HUES48 (cell line): ENCODE data around the gene AGPS.

Source experiments
- H3K27ac ChIP-seq: one replicate; pipeline ENCODE4 v1.7.0; 2013; ENCODE audit warnings: low read depth, low read length, inconsistent platforms
- H3K27me3 ChIP-seq: 2 replicates; pipeline ENCODE4 v1.6.1; 2013; ENCODE audit warnings: mild to moderate bottlenecking, low read length; ENCODE audit not compliant: control insufficient read depth, insufficient read depth
- H3K36me3 ChIP-seq: 2 replicates; pipeline ENCODE4 v1.6.1; 2013; ENCODE audit warnings: low read length; ENCODE audit not compliant: control insufficient read depth, insufficient read depth
- H3K4me1 ChIP-seq: 2 replicates; pipeline ENCODE4 v1.6.1; 2013; ENCODE audit warnings: mild to moderate bottlenecking, low read length; ENCODE audit not compliant: control insufficient read depth, insufficient read depth
- H3K4me3 ChIP-seq: 2 replicates; pipeline ENCODE4 v1.5.1; 2013; ENCODE audit warnings: mild to moderate bottlenecking, low read depth, low read length
- H3K9ac ChIP-seq: 2 replicates; pipeline ENCODE4 v1.6.1; 2013; ENCODE audit warnings: mild to moderate bottlenecking, low read depth, low read length, moderate library complexity
- H3K9me3 ChIP-seq: 2 replicates; pipeline ENCODE4 v1.6.1; 2013; ENCODE audit warnings: low read length; ENCODE audit not compliant: control insufficient read depth, insufficient read depth

The AGPS gene

DNA sequence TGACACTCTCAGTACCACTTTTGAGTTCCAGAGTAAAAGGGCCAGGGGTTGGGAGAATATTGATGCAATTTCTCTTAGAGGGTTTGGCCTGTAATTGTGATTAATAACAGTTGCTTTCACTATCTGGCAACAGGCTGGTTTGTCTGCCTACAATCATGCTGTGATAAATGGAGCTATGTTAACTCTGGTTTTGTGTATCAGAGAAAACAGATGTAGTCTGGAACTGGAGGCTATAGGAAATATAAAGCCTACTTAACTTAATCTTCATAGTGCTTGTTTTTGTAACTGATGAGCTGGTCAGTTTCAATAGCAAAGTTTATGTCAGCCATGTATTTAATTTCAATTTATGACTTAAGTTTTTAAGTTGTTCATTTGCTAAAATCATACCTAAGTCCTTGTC is 138.0 kb downstream of the AGPS start:
- Histone ChIP-seq H3K4me1 (peaks cover 38% of the 10 kb centered on the region), H3K9me3 (no peaks in the 10 kb centered on the region), H3K27ac (no peak overlapping the region), H3K36me3 (no peaks in the 10 kb centered on the region), H3K9ac (no peak overlapping the region), H3K27me3 (no peaks in the 10 kb centered on the region), H3K4me3 (no peak overlapping the region)

DNA sequence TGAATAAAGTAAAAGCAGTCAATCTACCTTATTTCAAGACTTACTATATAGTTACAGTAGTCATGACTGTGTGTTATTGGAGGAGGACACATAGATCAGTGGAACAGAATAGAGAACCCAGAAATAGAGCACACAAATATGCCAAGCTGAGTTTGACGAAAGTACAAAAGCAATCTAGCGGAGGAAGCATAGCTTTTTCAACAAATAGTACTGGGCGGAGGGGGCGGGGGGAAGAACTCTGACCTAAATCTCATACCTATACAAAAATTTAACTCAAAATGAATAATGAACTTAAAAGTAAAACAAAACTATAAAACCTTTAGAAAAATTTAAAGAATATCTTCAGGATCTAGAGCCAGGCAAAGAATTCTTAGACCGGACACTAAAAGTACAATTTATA is 139.1 kb downstream of the AGPS start:
- Histone ChIP-seq H3K4me1 (peaks cover 39% of the 10 kb centered on the region), H3K27ac (no peak overlapping the region), H3K4me3 (no peak overlapping the region), H3K27me3 (no peaks in the 10 kb centered on the region), H3K9ac (no peak overlapping the region), H3K9me3 (no peaks in the 10 kb centered on the region), H3K36me3 (no peaks in the 10 kb centered on the region)

DNA sequence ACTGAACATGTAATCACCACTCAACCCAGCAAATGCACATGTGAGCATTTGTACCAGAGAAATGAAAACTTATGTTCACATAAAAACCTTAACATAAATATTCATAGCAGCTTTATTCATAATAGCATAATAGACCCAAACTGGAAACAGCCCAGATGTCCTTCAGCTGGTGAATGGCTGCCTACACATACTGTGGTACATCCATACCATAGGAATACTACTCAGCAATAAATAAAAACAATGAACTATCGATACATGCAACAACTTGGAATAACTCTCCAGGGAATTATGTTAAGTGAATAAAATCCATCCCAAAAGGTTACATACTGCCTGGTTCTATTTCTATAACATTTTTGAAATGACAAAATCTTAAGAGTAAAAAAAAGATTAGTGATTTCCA is 140.0 kb downstream of the AGPS start:
- Histone ChIP-seq H3K4me1 (peaks cover 44% of the 10 kb centered on the region), H3K4me3 (no peak overlapping the region), H3K27me3 (no peaks in the 10 kb centered on the region), H3K9me3 (no peaks in the 10 kb centered on the region), H3K27ac (no peak overlapping the region), H3K9ac (no peak overlapping the region), H3K36me3 (no peaks in the 10 kb centered on the region)

DNA sequence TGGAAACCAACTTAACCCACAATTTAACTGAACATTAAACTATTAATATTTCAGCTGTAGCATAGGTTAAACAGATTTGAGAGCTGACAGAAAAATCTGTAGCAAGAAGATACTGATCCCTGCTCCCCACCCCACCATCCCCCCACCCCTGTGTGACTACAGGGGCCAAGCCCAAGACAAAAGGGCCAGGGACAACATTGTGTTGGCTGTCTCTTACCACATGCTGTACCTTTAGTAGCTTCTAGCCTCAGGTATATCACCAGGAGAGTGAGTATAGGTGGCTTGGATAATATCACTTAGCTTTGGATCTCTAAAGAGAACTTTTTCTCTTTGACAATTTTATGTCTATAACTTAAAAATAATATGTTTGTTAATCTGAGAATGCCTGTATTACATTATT is 140.7 kb downstream of the AGPS start:
- Histone ChIP-seq H3K27me3 (no peaks in the 10 kb centered on the region), H3K4me3 (no peak overlapping the region), H3K9ac (no peak overlapping the region), H3K36me3 (no peaks in the 10 kb centered on the region), H3K4me1 (peaks cover 44% of the 10 kb centered on the region), H3K27ac (no peak overlapping the region), H3K9me3 (no peaks in the 10 kb centered on the region)

DNA sequence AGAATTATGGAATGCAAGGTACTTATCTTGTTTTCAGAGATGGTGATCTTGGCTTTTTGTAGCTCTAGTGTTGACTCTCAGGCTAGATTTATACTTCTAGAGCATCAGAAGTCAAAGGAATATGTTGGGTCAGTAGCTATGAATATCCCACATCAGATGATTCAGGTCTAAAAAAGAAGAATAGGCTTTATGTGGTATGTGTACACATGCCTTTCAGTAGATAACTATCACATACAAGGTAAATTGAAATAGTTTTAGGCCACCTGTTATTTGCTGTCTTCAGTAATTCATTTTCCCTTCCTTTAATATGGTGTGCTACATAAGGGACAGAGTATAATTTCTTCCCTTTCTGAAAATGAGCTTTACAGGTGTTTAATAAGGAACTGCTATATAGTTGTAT is 142.4 kb downstream of the AGPS start:
- Histone ChIP-seq H3K4me1 (peaks cover 37% of the 10 kb centered on the region), H3K27ac (no peak overlapping the region), H3K9me3 (no peaks in the 10 kb centered on the region), H3K9ac (no peak overlapping the region), H3K27me3 (no peaks in the 10 kb centered on the region), H3K36me3 (peaks cover 3% of the 10 kb centered on the region; the same call in 1 of the 2 replicates), H3K4me3 (no peak overlapping the region)

DNA sequence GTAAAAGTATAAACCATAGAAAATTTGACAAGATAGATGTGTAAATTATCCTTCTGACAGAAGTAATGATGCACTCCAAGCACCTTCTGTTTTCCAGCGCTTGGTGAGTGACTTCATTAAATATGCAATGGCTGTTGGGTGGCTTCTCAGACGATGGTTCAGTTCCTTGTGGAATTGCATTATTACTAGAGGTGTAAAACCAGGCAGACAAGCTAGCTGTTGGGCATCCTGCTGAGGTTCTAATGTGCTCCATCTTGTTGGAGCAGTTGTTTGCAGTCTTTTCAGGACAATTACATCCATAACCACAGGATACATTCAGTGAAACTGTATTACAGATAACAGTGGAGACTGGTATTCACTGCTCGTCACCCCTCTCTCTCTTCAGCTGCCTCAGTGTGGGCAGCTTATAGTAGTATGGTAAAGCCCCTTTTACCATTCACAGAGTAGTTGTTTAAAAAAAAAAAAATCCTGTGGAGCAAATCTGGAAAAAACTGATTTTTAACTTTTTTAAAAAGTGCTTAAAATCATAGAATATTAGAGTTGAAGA is 143.5 kb downstream of the AGPS start:
- Histone ChIP-seq H3K9ac (no peak overlapping the region), H3K27ac (peak overlapping the region; percentile 36), H3K4me3 (no peak overlapping the region), H3K9me3 (no peaks in the 10 kb centered on the region), H3K27me3 (no peaks in the 10 kb centered on the region), H3K4me1 (peaks cover 30% of the 10 kb centered on the region), H3K36me3 (peaks cover 3% of the 10 kb centered on the region; the same call in 1 of the 2 replicates)

DNA sequence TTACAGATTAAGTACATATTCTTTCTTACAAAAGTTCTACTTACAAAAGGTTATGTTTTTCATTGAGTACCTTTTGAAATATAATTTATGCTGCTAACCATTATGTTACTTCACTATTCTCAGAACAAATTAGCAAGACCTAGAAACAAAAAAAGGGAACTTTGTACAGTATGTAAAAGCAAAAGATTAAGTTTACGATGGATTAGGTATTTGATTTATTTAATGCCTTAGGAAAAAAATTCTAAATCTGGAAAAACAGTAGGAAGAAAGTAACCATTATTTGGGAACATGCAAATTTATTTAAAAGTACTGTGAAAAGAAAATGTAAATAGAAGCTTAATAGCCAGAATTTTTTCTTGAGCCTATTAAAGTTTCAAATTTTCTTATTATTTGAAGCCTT is 144.6 kb downstream of the AGPS start:
- no peaks in the 10 kb centered on the region for H3K27me3 ChIP-seq
- no peak overlapping the region for H3K4me3 ChIP-seq
- H3K27ac ChIP-seq = no peak overlapping the region
- H3K4me1 ChIP-seq = peaks cover 30% of the 10 kb centered on the region
- H3K9ac ChIP-seq = no peak overlapping the region
- peaks cover 3% of the 10 kb centered on the region; the same call in 1 of the 2 replicates for H3K36me3 ChIP-seq
- H3K9me3 ChIP-seq = no peaks in the 10 kb centered on the region

DNA sequence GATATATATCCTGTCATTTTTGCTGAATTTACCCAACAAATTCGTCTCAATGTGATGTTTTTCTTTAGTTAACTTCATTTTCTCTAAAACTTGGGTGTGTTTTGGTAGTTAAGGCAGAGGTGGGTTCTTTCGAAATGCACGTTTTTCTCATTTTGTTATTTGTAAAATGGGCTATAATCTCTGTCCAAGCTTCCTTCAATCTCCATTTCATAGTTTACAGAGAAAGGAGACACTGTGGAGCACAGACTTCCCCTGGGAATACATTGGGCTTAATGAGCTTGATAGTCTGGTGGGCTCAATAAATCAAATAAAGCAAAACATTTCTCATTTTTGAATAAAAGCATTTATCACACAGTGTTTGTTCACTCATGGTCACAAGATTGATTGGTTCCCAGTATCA is 145.1 kb downstream of the AGPS start:
- Histone ChIP-seq H3K27ac (no peak overlapping the region), H3K4me3 (no peak overlapping the region), H3K9me3 (no peaks in the 10 kb centered on the region), H3K4me1 (peaks cover 30% of the 10 kb centered on the region), H3K27me3 (no peaks in the 10 kb centered on the region), H3K9ac (no peak overlapping the region), H3K36me3 (peaks cover 3% of the 10 kb centered on the region; the same call in 1 of the 2 replicates)

DNA sequence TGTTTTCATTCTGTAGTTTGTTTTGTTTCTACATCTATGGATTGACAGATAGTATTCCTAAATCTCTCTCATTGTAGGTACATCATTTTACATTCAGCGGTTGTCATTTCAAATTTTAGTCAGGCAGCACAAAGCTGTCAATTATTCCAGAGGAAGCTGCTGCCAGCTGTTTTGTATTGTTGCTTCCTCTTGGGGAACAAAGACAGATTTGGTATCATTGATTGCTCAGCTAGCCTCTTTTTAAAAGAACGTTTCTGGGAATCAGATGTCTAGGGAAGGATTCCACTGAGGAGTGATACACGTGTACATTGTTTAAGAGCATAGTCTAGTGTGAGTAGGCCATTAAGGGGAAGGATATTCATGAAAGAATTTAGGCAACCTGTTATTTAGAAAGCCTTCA is 145.8 kb downstream of the AGPS start:
- Histone ChIP-seq H3K36me3 (peaks cover 3% of the 10 kb centered on the region; the same call in 1 of the 2 replicates), H3K27ac (no peak overlapping the region), H3K9me3 (no peaks in the 10 kb centered on the region), H3K4me1 (peaks cover 30% of the 10 kb centered on the region), H3K4me3 (no peak overlapping the region), H3K27me3 (no peaks in the 10 kb centered on the region), H3K9ac (no peak overlapping the region)

DNA sequence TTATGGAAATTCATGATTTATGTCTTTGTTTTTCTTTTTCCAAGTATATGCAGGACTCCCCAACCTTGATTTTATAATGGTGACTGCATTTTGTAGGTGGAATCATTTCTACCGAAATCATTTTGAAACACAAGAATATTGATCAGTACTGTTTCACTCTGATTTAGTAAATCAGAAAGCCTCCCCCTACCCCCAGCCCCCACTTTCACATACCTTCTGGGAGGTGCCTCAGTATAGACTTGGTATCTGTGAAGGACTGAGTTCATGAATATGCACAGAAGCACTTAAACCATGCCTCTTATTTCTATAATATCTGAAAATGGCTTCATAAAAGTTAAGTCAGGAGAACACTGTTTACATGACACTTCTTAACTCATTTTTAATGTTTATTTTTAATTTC is 147.7 kb downstream of the AGPS start:
- H3K36me3 ChIP-seq = peaks cover 3% of the 10 kb centered on the region; the same call in 1 of the 2 replicates
- H3K4me1 ChIP-seq = peaks cover 30% of the 10 kb centered on the region
- no peak overlapping the region for H3K4me3 ChIP-seq
- H3K9ac ChIP-seq = no peak overlapping the region
- no peak overlapping the region for H3K27ac ChIP-seq
- no peaks in the 10 kb centered on the region for H3K27me3 ChIP-seq
- H3K9me3 ChIP-seq = peaks cover 5% of the 10 kb centered on the region

DNA sequence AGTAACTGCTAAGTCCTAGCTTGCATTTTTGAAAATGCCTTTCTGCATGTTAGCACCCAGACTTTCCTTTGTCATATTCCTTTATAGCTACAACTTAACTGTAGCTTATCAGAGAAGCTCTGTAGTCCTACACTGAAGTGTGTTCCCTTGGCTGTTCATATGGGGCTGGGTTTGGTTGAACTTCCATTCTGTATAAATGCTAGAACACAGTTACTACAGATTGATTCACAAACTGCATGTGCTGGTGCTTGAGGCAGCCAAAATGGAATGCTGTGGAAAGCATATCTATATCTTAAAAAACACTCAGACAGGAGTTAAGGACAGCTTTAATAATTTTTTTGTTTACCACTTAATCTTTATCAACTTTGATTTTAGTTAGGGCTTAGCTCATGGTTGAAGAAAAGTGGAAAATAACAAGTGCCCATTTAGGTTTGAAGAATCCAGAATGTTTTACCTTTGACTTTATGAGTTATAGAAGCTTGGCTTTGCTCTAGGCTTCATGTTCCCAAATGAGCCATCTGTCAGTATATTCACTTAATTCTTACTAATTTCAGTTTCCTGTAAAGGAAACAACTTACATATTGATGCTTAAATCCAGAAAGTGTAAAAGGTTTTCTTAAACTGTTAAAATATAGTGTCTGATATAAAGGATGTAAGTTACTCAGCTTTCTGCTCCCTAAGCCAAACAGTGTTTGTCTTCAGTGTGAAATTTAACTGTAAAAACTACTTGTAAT is 148.9 kb downstream of the AGPS start:
- Histone ChIP-seq H3K27me3 (no peaks in the 10 kb centered on the region), H3K36me3 (peaks cover 3% of the 10 kb centered on the region; the same call in 1 of the 2 replicates), H3K9me3 (peaks cover 15% of the 10 kb centered on the region), H3K9ac (no peak overlapping the region), H3K4me3 (no peak overlapping the region), H3K27ac (no peak overlapping the region), H3K4me1 (peaks cover 21% of the 10 kb centered on the region)
